Rectal smooth muscle tissue (tissue), 1 donor: ENCODE data around the gene FCHSD2.
"Not testable (repeated sequence)": the region's sequence is repeated elsewhere in the genome, so short reads cannot be mapped to it uniquely, and the experiment has no call there.

ENCODE experiments used
- H3K27ac ChIP-seq: one replicate; pipeline ENCODE4 v1.7.0; 2013; ENCODE audit warnings: low read depth, low read length, inconsistent platforms
- H3K27me3 ChIP-seq: one replicate; pipeline ENCODE4 v1.7.0; 2013; ENCODE audit warnings: low read length; ENCODE audit not compliant: control insufficient read depth, insufficient read depth
- H3K36me3 ChIP-seq: one replicate; pipeline ENCODE4 v1.7.0; 2013; ENCODE audit warnings: low read length; ENCODE audit not compliant: control insufficient read depth, insufficient read depth
- H3K4me1 ChIP-seq: one replicate; pipeline ENCODE4 v1.7.0; 2013; ENCODE audit warnings: low read length; ENCODE audit not compliant: control insufficient read depth, insufficient read depth
- H3K4me3 ChIP-seq: one replicate; pipeline ENCODE4 v1.7.0; 2013; ENCODE audit warnings: low read length
- H3K9ac ChIP-seq: one replicate; pipeline ENCODE4 v1.7.0; 2013; ENCODE audit warnings: low read length

Gene FCHSD2

DNA sequence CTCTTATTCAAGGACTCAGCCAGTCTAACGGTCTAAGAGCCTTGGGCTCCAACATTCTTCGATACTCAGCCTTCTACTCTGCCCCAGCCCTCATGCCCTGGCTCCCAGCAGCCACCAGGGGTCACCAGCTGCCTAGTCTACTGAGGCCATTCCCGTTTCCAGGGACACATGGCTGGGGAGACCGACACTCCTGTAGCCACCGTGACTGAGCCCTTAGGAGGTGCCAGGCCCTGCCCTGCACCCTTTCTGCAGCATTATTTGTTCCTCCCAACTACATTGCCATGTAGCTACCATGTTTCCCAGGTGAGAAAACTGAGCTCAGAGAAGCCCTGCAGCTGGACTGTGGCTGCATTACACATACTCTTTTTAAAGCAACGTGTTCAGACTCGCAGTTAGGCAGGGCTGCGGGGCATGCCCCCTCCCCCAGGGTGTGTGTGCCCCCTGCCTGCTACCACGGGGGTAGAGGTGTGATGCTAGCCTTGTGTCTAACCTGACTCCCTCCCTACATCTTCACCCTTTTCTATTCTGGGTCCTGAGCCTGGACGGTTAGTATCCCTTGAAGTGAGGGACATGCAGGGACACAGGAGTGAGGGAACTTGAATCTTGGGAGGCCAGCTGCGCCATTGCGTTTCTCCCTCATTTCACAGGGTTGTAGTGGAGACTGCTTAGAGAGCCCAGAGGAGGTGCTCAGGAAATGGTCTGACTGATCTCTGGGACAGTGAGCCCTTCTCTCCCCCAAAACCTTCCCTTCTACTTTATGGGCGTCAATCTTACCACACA lies 310.4 kb downstream of the FCHSD2 start:
- Histone ChIP-seq H3K27ac (no peak overlapping the region), H3K27me3 (no peaks in the 10 kb centered on the region), H3K4me1 (no peaks in the 10 kb centered on the region), H3K9ac (no peak overlapping the region), H3K4me3 (no peak overlapping the region), H3K36me3 (no peaks in the 10 kb centered on the region)

DNA sequence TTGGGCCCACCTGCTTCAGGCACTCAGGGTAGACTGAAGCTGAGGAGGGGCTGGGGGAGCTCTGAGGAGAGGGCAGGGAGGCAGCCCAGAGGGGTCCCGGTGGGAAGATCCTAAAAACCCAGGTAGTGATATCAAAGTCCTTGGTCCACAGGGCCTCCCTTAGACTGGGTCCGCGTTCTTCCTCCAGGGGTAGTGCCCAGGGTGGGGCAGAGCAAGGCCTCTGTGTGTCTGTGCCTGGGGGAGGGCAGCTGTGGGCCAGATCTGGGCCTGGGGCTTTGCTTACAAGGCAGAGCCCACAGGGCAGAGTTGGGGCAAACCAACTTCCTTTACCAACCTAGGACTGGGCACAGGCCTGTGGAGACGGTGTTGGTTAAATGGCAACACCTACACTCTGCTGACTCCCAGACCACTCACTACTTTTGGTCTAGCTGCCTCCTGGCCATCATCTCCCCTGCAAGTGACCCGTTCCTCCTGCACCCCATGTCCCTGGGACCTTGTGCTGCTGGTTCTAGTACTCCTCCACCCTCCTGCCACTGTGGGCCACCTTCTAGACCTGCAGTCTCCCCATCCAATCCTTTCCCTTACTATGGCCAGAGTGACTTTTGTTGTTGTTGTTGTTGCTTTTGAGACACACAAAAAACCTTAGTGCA lies 312.1 kb downstream of the FCHSD2 start:
- H3K4me1 ChIP-seq = no peaks in the 10 kb centered on the region
- H3K4me3 ChIP-seq = no peak overlapping the region
- no peaks in the 10 kb centered on the region for H3K27me3 ChIP-seq
- H3K36me3 ChIP-seq = peaks cover 2% of the 10 kb centered on the region
- no peak overlapping the region for H3K9ac ChIP-seq
- H3K27ac ChIP-seq = no peak overlapping the region

DNA sequence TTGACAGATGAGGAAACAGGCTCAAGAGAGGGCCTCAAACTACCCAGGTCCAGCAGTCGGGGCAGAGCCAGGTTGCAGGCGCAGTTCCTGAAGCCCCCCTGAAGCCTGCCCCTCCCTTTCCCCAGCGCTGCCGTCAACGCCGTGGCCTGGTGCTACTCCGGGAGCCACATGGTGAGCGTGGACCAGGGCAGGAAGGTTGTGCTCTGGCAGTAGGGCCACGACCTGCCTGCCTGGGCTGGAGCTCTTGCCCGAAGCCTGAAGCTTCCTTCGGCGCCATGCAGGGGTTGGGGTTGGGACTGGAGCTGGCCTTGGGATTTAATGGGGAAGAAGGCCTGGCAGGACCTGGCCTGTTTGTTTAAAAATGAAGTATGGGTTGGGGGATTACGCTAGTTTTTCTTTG lies 312.9 kb downstream of the FCHSD2 start:
- no peak overlapping the region for H3K27ac ChIP-seq
- H3K4me1 ChIP-seq = no peaks in the 10 kb centered on the region
- no peak overlapping the region for H3K4me3 ChIP-seq
- H3K36me3 ChIP-seq = peaks cover 2% of the 10 kb centered on the region
- no peaks in the 10 kb centered on the region for H3K27me3 ChIP-seq
- no peak overlapping the region for H3K9ac ChIP-seq

DNA sequence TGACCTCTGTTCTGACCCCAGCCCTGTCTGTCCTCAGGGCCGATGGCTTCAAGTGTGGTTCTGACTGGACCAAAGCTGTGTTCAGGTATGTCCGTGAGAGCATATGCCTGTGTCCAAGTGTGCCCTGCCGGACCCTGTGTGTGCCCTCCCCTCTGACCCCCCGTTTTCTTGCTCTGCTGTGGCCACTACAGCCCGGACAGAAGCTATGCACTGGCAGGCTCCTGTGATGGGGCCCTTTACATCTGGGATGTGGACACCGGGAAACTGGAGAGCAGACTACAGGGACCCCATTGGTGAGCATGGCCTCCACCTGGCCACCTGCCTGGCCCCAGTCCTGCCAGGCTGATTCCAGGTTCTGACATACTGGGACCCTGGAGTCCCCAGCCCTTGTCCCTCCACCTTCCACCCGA lies 313.4 kb downstream of the FCHSD2 start:
- peaks cover 2% of the 10 kb centered on the region for H3K36me3 ChIP-seq
- no peak overlapping the region for H3K4me3 ChIP-seq
- no peak overlapping the region for H3K9ac ChIP-seq
- H3K27me3 ChIP-seq = no peaks in the 10 kb centered on the region
- no peaks in the 10 kb centered on the region for H3K4me1 ChIP-seq
- no peak overlapping the region for H3K27ac ChIP-seq

DNA sequence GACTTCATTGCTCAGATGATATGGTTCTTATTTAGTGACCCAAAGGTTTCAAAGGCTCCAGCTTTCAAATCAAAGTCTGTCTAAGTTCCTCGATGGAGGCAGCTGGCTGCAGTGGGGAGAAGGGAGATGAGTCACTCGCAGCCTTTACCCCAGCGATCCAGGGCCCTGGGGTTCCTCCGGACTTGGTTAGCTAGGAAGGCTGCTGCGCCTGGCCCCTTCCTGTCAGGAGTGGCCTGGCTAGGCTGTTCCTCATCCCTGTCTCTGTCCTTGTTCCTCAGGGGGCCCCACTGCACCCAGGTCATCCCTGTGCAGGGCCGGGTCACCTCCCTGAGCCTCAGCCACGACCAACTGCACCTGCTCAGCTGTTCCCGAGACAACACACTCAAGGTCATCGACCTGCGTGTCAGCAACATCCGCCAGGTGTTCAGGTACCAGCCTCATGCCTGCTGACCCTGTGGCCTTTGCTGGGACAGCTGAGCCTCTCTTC lies 314.0 kb downstream of the FCHSD2 start:
- peaks cover 2% of the 10 kb centered on the region for H3K36me3 ChIP-seq
- no peaks in the 10 kb centered on the region for H3K4me1 ChIP-seq

DNA sequence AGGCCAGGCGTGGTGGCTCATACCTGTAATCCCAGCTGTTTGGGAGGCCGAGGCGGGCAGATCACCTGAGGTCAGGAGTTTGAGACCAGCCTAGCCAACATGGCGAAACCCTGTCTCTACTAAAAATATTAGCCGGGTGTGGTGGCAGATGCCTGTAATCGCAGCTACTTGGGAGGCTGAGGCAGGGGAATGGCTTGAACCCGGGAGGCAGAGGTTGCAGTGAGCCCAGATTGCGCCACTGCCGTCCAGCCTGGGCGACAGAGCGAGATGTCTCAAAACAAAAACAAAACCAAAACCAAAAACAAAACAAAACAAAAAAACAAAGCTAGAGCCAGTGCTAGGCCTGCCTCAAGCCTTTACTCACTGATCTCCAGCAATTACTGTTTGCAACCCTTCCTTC lies 314.5 kb downstream of the FCHSD2 start:
- not testable (repeated sequence) for H3K27ac ChIP-seq, H3K4me1 ChIP-seq, H3K27me3 ChIP-seq, H3K4me3 ChIP-seq, H3K9ac ChIP-seq, H3K36me3 ChIP-seq

More for the DNA sequence above, 314.0 kb downstream of the FCHSD2 start:
- Histone ChIP-seq H3K9ac (no peak overlapping the region), H3K4me3 (no peak overlapping the region), H3K27me3 (no peaks in the 10 kb centered on the region), H3K27ac (no peak overlapping the region)

DNA sequence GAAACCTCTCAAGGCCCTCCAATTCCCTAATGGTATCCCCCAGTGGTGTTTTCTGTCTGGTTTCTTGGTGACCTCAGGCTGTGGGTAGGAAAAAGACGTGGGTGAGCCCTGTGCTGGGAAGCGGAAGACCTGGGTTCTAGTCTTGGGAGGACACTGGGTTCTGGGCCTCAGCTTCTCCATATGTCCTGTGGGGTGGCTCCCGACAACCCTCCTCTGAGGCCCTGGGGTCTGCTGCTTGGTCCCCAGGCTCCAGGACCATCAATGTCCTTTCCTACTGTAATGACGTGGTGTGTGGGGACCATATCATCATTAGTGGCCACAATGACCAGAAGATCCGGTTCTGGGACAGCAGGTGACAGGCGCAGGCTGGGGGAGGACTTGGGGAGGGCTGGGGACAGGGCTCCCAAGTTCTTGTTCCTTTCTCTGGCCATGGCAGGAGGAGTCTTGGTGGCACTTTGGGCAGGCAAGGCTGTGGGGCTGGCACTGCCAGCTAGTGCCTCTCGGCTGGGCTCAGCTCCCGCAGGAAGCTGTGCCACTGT lies 315.1 kb downstream of the FCHSD2 start:
- peaks cover 2% of the 10 kb centered on the region for H3K36me3 ChIP-seq
- no peak overlapping the region for H3K27ac ChIP-seq
- no peak overlapping the region for H3K9ac ChIP-seq
- H3K4me3 ChIP-seq = no peak overlapping the region
- no peaks in the 10 kb centered on the region for H3K27me3 ChIP-seq
- H3K4me1 ChIP-seq = no peaks in the 10 kb centered on the region

DNA sequence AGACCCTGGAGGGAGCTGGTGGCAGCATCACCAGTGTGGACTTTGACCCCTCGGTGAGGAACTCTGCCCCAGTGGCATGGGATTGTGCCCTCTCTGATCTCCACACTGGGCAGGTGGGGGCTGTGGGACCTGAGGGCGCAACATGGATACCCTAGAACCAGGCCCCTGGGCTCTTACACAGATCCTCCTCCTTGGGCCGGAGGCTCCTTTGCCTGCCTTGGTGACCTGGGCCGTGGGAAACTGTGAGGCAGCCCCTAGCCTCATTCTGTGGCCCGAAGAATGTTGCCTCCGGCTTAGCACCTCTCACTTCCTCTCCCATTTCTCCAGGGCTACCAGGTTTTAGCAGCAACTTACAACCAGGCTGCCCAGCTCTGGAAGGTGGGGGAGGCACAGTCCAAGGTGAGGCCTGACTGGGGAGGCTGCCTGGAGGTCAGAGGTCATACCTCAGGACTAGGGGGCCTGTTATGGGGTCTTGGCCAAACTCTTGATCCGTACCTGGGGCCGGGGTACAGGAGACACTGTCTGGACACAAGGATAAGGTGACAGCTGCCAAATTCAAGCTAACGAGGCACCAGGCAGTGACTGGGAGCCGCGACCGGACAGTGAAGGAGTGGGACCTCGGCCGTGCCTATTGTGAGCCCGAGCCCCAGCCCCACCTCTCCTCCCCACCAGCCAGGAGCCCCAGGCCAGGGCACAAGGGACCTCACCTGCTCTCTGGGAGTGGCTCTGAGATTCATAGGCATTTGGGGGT lies 315.8 kb downstream of the FCHSD2 start:
- no peak overlapping the region for H3K27ac ChIP-seq
- H3K4me3 ChIP-seq = no peak overlapping the region
- H3K27me3 ChIP-seq = no peaks in the 10 kb centered on the region
- H3K4me1 ChIP-seq = peaks cover 2% of the 10 kb centered on the region
- H3K9ac ChIP-seq = no peak overlapping the region
- peaks cover 2% of the 10 kb centered on the region for H3K36me3 ChIP-seq

DNA sequence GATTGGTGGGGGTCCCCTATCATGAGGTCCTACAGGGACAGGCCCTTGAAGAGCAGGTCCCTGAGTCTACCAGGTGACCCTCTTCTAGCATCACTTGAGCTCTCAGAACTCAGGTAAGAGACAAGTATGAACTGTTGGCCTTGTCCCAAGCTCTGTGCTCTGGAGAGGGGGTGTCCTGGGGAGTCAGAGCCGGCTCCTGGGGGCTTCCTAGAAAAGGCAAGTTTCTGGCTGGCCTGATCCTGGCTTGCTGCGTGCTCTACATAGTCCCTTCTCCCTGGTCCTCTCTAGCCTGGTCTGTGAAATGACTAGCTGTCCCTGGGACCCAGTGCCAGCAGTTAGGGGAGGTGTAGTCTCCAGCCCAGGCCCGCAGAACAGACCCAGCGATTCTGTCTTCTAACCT lies 316.5 kb downstream of the FCHSD2 start:
- no peak overlapping the region for H3K27ac ChIP-seq
- no peak overlapping the region for H3K9ac ChIP-seq
- H3K27me3 ChIP-seq = no peaks in the 10 kb centered on the region
- peaks cover 2% of the 10 kb centered on the region for H3K36me3 ChIP-seq
- H3K4me1 ChIP-seq = peaks cover 6% of the 10 kb centered on the region
- no peak overlapping the region for H3K4me3 ChIP-seq

DNA sequence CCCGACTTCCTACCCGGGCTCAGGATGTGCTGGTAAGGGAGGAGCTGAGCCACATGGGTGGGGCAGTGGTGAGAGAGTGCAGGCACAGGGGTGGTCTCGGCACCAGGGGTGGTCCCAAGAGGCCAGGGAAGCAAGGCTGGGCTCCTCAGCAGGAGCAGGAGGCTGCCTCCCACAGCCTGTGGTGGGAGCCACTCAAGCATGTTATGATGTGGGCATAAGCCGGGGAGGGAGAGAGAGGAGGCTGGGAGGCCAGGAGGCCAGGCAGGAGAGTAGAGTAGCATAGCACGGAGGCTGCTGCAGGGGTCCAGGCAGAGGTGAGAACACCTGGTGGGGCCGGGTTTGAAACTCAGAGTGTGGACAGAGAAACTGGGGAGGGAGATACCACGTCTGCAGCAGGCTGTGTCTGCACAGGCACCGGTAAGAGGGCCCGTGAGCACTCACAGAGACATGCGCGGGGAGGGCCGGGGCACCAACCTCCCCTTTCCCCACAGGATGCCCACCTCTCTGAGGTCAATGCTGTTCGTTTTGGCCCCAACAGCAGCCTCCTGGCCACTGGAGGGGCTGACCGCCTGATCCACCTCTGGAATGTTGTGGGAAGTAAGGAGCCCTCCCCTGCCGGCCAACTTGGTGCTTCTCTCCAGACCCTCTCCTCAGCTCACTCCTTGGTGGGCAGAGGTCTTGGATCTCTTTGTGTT lies 317.2 kb downstream of the FCHSD2 start:
- H3K4me3 ChIP-seq = no peak overlapping the region
- no peaks in the 10 kb centered on the region for H3K27me3 ChIP-seq
- peaks cover 6% of the 10 kb centered on the region for H3K4me1 ChIP-seq
- no peak overlapping the region for H3K27ac ChIP-seq
- H3K36me3 ChIP-seq = peaks cover 2% of the 10 kb centered on the region
- no peak overlapping the region for H3K9ac ChIP-seq

DNA sequence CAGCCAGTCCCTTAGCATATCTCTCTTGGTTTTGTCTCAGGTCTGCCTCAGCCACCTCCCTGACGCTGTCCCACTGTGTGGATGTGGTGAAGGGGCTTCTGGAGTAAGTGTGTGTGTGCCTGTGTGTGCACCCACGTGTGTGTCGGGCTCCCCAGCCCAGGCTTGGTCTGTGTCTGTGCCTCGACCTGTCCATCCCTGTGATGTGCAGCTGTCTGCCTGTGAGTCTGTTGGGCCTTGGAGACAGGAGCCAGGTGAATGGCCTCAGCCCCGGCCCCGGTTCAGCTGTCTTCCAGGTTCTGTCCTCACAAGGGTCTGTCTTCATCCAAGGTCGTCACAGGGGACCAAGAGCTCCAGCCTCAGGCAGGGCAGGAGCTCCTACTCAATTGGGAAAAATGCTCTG lies 318.1 kb downstream of the FCHSD2 start:
- H3K36me3 ChIP-seq = peaks cover 2% of the 10 kb centered on the region
- peaks cover 6% of the 10 kb centered on the region for H3K4me1 ChIP-seq
- H3K27ac ChIP-seq = no peak overlapping the region
- H3K9ac ChIP-seq = no peak overlapping the region
- no peaks in the 10 kb centered on the region for H3K27me3 ChIP-seq
- no peak overlapping the region for H3K4me3 ChIP-seq
